ENCODE measurements around the gene UTP4. TPM values are rescaled to one million over a fixed set of nuclear protein-coding genes. Genes with fewer than 3 reads are reported as not detected.
"Not testable (repeated sequence)": the region's sequence is repeated elsewhere in the genome, so short reads cannot be mapped to it uniquely, and the experiment has no call there.

The UTP4 gene
- total RNA-seq, 1 donor: 21.5 TPM

- not testable (repeated sequence) for DNase-seq (ENCODE audit: low read depth in 2 of 3, low spot score in 2 of 3)
These were observed 5.6 kb upstream of the UTP4 start for GRCh38 chr16:69126801-69127200.

DNA sequence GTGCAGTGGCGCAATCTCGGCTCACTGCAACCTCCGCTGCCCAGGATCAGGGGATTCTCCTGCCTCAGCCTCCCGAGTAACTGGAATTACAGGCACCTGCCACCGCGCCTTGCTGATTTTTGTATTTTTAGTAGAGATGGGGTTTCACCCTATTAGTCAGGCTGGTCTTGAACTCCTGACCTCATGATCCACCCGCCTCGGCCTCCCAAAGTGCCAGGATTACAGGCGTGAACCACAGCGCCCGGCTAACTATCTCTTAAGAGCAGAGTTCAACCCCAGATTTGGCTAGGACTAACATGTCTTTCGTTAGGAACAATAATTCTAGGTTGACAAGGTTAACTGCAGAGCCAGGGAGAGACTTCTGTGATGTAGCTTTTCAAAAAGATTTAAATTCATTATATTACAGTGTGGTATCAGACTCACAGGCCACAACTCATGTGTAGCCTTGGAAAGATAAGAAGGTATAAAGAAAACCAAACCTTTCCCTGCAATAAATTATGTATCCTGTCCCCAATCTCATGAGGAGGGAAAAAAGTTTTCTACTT lies 4.4 kb upstream of the UTP4 start:
- DNase-seq (ENCODE audit: low read depth in 2 of 3, low spot score in 2 of 3): no peak

GRCh38 chr16:69130461-69130860 lies 2.0 kb upstream of the UTP4 start:
- DNase-seq (ENCODE audit: low read depth in 2 of 3, low spot score in 2 of 3): no peak

DNA sequence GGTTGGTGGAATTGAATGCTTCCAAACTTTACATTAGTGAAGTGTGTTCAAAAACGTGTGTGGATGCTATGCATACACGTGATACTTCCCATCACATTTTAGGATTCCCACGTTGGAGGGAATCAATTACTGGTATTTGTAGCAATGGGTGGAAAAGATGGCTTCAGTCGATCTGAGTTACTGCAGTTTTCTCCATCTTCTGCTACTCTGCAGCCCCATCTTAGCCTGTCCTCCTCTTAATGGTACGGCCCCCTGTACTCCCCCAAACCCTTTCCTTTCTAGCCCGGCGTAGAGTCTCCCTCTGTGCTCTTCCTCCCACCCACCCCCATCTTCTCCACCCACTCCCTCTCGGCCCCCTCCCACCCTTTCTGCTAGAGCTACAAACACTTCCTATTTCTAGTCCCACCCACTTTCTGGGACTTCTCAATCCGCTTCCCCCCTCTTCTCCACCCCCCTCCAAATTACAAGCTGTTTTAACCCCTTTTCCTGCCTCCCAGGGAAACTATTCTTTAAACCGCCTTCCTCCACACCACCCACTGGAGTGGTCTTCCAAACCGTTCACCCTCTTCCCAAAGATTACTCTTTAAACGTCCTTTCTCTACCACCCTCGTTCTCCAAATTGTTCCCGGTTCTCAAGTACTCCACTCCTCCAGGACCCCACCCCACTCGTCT lies 1.1 kb upstream of the UTP4 start:
- peak in 2 of 3 donors; percentile 59 to 66 for DNase-seq (ENCODE audit: low read depth in 2 of 3, low spot score in 2 of 3)

- DNase-seq (ENCODE audit: low read depth in 2 of 3, low spot score in 2 of 3): peak in 2 of 3 donors; percentile 68 to 77
These were observed 518 bp upstream of the UTP4 start for GRCh38 chr16:69131839-69132423.

DNA sequence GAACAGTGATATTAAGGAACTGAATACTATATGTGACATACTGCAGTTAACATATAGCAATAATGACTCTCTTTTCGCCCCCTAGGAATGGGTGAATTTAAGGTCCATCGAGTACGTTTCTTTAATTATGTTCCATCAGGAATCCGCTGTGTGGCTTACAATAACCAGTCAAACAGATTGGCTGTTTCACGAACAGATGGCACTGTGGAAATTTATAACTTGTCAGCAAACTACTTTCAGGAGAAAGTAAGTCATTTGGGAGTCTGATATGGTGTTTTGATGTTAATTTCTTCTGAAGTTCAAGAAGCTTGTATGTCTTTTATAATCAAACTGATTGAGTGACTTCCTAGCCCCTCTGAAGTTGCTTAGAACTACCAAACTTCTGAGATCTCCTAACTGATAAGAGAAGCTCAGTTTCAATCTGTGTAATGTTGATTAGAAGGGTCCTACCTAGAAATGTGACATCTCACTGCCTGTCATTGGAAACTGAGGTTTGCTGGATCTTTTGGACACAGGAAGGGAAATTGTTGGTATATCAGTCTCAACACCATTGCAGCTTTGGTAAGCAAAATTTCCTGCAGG lies 1.0 kb downstream of the UTP4 start:
- no peak for DNase-seq (ENCODE audit: low read depth in 2 of 3, low spot score in 2 of 3)

GRCh38 chr16:69138608-69139007 lies 6.2 kb downstream of the UTP4 start:
- DNase-seq (ENCODE audit: low read depth in 2 of 3, low spot score in 2 of 3): no peak

DNA sequence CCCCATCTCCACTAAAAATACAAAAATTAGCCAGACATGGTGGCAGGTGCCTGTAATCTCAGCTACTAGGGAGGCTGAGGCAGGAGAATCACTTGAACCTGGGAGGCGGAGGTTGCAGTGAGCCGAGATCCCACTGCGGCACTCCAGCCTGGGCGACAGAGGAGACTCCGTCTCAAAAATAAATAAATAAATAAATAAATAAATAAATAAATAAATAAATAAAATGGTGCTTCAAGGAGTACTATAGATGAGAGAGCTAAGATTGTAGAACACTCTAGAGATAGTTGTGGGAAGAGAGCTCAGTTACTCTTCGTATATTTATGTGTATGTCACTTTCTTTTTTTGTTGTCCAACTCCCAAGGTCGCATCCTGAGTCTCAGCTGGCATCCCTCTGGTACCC lies 7.0 kb downstream of the UTP4 start:
- DNase-seq (ENCODE audit: low read depth in 2 of 3, low spot score in 2 of 3): not testable (repeated sequence)

DNA sequence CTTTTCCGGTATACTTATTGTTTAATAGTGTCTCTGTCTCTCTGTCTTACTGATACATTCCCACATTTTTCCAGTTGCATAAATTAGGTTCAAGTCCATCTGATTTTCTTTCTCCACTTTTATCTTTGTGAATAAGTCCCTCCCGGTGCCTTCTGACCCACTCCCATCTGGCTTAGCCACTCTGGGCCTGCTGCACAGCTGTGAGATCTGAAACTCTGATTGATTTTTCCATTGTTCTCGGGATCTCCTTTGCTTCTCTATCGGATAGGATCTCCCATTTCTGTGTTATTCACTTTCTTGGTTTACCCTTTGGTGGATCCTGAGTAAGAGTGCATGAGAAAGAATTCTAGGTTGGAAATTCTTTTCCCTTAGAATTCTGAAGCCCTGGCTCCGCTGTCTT lies 8.6 kb downstream of the UTP4 start:
- DNase-seq (ENCODE audit: low read depth in 2 of 3, low spot score in 2 of 3): no peak

DNA sequence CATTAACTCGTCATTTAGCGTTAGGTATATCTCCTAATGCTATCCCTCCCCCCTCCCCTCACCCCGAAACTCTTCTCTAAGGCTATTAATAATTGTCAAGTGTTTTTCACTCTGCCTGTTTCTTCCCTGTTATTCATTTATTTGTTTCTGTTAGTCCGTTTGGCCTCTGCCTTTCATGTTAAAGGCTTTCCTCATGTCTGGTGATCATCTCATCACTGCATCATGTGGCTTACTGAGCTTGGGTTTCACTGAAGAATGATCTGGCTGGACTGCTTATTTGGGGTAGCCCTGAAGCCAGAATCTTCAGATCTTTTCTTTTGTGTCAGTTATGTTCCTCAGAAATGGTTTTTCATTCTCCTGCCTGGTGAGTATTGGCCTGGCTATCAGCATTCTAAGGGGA lies 9.5 kb downstream of the UTP4 start:
- no peak for DNase-seq (ENCODE audit: low read depth in 2 of 3, low spot score in 2 of 3)

DNA sequence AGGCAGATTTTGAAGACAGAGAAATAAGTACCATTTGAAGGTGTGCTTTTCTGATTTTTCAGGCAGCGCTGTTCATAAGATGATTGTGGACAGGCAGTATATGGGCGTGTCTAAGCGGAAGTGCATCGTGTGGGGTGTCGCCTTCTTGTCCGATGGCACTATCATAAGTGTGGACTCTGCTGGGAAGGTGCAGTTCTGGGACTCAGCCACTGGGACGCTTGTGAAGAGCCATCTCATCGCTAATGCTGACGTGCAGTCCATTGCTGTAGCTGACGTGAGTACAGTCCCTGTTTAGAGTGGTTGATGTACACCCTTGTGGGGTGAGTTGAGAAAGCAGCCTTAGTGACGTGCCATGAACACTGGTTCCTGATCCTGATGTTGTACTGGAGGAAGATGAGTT lies 10.7 kb downstream of the UTP4 start:
- no peak for DNase-seq (ENCODE audit: low read depth in 2 of 3, low spot score in 2 of 3)

DNA sequence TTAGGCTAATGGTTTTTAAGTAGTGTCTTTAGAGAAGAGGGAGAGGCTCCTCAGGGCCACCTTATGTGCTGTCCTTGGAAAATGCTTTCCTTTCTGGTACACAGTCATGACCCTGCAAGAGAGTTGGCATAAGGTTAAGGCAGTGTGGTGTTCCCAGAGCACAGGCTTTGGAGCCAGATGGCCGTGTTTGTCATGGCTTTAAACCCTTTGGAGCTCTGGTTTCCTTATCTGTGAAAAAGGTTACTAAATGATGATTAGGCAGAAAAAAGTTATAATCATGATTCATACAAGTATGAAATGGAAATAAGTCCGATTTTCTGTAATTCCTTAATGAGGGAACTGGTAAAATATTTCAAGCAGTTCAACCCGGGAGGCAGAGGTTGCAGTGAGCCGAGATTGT lies 13.2 kb downstream of the UTP4 start:
- DNase-seq (ENCODE audit: low read depth in 2 of 3, low spot score in 2 of 3): no peak

GRCh38 chr16:69149621-69150020 lies 17.2 kb downstream of the UTP4 start:
- not testable (repeated sequence) for DNase-seq (ENCODE audit: low read depth in 2 of 3, low spot score in 2 of 3)

DNA sequence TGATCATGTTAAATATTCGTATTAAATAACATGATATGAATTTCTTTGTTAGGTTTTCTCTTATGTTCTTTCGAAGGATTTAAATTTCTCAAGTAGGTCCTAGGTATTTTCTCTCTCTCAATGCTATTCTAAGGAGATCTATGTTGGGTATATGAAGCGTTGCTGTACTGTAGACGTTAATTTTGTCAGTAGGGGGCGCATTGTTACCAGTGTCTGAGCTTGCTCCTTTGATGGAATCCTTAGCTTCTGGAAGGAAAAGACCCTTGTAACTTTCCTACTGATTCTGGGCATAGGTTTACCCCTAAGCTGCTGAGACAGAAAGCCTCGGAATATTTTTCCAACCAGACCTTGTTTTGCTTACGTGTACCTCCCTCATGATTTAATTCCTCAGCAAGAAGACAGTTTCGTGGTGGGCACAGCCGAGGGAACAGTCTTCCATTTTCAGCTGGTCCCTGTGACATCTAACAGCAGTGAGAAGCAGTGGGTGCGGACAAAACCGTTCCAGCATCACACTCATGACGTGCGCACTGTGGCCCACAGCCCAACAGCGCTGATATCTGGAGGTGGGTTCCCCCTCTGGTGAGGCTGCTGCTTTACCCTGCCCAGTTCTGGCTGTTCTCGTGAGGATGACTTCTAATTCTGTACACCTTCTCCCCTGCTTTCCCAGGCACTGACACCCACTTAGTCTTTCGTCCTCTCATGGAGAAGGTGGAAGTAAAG lies 17.9 kb downstream of the UTP4 start:
- peak; percentile 23 to 81 (median 64) for DNase-seq (ENCODE audit: low read depth in 2 of 3, low spot score in 2 of 3)

GRCh38 chr16:69157196-69157595 lies 24.7 kb downstream of the UTP4 start:
- DNase-seq (ENCODE audit: low read depth in 2 of 3, low spot score in 2 of 3): no peak

- no peak for DNase-seq (ENCODE audit: low read depth in 2 of 3, low spot score in 2 of 3)
These were observed 27.7 kb downstream of the UTP4 start for GRCh38 chr16:69160192-69160591.

DNA sequence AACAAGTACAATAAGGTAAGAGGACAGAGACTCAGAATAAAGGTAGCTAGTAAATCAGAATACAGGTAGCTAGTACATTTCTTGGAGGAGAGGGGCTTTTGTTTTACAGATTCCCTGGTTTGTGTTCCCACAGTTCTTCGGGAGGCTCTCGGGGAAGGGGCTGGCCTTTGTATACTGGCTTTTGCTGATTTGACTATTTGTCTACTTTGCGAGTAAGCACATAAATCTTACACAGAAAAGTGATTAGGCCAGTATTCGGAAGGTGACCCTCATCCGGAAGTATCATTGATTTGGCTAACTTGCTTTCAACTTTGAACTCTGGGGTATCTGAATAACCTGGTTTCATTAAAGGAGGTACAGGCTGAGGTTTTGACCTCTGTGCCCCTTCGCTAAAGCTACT lies 33.1 kb downstream of the UTP4 start:
- DNase-seq (ENCODE audit: low read depth in 2 of 3, low spot score in 2 of 3): no peak

- no peak for DNase-seq (ENCODE audit: low read depth in 2 of 3, low spot score in 2 of 3)
These were observed 33.9 kb downstream of the UTP4 start for GRCh38 chr16:69166221-69166833.

- DNase-seq (ENCODE audit: low read depth in 2 of 3, low spot score in 2 of 3): no peak
These were observed 34.8 kb downstream of the UTP4 start for GRCh38 chr16:69166946-69167930.

DNA sequence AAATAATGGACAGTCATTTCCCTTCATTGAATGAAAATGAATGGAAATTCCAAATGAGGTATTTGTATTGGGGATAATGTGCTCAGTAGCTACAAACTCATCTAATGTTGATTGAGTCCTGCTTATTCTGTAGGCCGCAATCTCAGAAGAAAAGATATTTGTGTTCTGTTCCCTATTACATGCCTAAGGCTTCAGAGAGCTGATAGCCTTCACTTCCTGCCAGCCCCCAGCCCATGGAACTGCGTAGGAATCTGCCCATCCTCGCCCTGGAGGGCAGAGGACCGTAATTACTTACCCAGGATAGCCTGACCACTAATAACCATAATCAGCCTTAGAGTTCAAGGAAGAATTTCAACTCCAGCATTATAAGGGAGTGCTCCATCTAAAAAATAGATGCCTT lies 36.6 kb downstream of the UTP4 start:
- no peak for DNase-seq (ENCODE audit: low read depth in 2 of 3, low spot score in 2 of 3)

Data from hematopoietic multipotent progenitor cell (in vitro differentiated cells).